ENCODE data around the gene MGA.

MGA gene

GRCh38 chr15:41658689-41659088, 1.5 kb upstream of the MGA start:
- DNase-seq (ENCODE audit: low read depth) = no peak

- no peak for DNase-seq (ENCODE audit: low read depth)
Observed at GRCh38 chr15:41659190-41659589, 1.0 kb upstream of the MGA start.

- DNase-seq (ENCODE audit: low read depth) = no peak
Observed at GRCh38 chr15:41659855-41660234, 360 bp upstream of the MGA start.

GRCh38 chr15:41661078-41661517, 893 bp downstream of the MGA start:
- no peak for DNase-seq (ENCODE audit: low read depth)

GRCh38 chr15:41661518-41662225, 1.5 kb downstream of the MGA start:
- peak; percentile 87 for DNase-seq (ENCODE audit: low read depth)

- peak; percentile 78 for DNase-seq (ENCODE audit: low read depth)
Observed at GRCh38 chr15:41666353-41666920, 6.2 kb downstream of the MGA start.

GRCh38 chr15:41669701-41670100, 9.5 kb downstream of the MGA start:
- DNase-seq (ENCODE audit: low read depth) = no peak

GRCh38 chr15:41671656-41672648, 11.7 kb downstream of the MGA start:
- DNase-seq (ENCODE audit: low read depth) = no peak

DNA sequence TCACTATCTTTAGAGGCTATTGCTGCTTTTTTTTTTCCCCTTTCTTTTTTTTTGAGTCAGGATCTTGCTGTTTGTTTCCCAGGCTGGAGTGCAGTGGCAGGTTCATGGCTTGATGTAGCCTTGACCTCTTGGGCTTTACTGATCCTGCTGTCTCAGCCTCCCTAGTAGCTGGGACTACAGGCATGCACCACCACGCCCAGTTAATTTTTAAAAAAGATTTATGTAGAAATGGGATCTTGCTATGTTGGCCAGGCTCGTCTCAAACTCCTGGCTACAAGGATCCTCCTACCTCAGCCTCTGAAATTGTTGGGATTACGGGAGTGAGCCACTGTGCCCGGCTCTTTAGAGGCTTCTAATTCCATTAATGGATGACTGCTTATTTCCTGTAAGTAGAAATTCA, 15.1 kb downstream of the MGA start:
- no peak for DNase-seq (ENCODE audit: low read depth)

DNA sequence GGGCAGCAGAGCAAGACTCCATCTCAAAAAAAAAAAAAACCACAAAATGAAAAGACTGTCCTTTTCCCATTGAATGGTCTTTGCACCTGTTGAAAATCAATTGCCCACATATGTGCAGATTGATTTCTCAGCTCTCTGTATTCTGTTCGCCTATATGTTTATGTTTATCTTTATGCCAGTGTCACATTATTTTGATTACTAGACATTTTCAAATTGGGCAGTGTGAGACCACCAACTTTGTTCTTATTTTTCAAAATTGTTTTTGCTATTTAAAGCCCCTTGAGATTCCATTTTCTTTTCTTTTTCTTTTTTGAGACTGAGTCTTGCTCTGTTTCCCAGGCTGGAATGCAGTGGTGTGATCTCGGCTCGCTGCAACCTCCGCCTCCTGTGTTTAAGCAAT, 18.5 kb downstream of the MGA start:
- DNase-seq (ENCODE audit: low read depth) = no peak

DNA sequence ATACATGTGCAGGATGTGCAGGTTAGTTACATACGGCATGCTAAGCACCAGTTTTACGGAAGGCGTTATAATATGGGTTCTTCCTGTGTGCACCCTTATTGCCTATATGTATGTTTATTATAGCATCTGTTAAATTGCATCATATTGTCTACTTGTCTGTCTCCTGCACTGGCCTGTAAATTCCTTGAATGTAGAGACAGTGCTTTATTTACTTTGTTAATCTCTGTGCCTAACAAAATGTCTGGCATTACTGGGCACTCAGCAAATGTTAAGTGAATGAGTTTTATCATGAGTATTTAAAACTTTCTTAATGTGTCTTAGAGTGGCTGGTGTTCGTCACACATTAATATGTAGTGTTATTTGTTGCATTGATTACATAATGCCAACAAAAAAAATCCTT, 23.8 kb downstream of the MGA start:
- no peak for DNase-seq (ENCODE audit: low read depth)

GRCh38 chr15:41688671-41689070, 28.5 kb downstream of the MGA start:
- no peak for DNase-seq (ENCODE audit: low read depth)

GRCh38 chr15:41689083-41689482, 28.9 kb downstream of the MGA start:
- DNase-seq (ENCODE audit: low read depth) = no peak

DNA sequence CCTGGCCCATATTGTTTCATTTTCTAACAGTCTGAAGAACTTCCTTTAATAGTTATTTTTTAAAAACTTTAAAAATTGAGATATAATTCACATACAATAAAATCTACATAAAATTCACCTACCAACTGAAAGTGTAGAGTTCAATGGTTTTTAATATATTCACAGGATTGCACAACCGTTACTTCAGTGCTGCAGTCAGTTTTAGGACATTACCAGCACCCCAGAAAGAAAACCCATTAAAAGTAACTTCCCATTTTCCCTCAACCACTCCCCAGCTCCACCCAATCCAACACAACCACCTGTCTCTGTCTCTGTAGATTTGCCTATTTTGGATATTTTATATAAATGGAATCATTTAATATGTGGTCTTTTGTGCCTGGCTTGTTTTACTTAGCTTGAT, 29.6 kb downstream of the MGA start:
- DNase-seq (ENCODE audit: low read depth) = no peak

- DNase-seq (ENCODE audit: low read depth) = no peak
Observed at GRCh38 chr15:41690636-41691035, 30.4 kb downstream of the MGA start.

GRCh38 chr15:41691471-41691870, 31.3 kb downstream of the MGA start:
- DNase-seq (ENCODE audit: low read depth) = no peak

- no peak for DNase-seq (ENCODE audit: low read depth)
Observed at GRCh38 chr15:41692049-41692448, 31.8 kb downstream of the MGA start.

- no peak for DNase-seq (ENCODE audit: low read depth)
Observed at GRCh38 chr15:41693757-41694156, 33.6 kb downstream of the MGA start.

- DNase-seq (ENCODE audit: low read depth) = peak; percentile 50
Observed at GRCh38 chr15:41695750-41696436, 35.7 kb downstream of the MGA start.

DNA sequence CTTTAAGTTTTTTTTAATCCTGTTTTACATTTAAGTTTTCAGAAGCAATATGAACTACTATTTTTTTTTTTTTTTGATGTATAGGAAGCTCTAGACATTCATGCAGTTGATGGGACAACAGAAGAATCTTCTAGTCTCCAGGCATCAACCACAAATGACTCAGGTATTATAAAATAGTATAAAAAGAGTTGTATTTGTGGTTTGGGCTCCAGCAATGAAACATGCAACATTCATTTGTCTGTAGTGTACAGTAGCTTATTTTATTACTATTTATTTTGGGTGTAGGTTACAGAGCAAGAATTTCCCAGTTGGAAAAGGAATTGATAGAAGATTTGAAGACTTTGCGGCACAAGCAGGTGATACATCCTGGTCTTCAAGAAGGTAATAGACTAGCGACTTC, 38.6 kb downstream of the MGA start:
- peak; percentile 82 for DNase-seq (ENCODE audit: low read depth)

DNA sequence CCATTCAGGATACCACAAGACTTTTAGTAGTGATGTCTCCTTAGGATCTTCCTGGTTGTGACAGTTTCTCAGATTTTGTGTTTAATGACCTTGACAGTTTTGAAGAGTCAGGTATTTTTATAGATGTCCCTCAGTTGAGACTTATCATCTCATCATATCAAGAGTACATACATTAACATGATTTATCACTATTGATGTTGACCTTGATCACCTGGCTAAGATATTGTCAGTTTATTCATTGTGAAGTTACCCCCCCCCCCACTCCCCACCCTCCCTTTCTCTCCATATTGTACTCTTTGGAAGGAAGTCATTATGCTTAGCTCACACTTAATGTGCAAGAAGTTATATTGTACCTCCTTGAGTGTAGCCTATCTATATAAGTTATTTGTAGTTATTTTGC, 42.9 kb downstream of the MGA start:
- DNase-seq (ENCODE audit: low read depth) = no peak

- DNase-seq (ENCODE audit: low read depth) = no peak
Observed at GRCh38 chr15:41713047-41713446, 52.8 kb downstream of the MGA start.

Measured in ELR (cell line).